Epithelial cell of proximal tubule (primary cell): ENCODE data around the gene NUDT8. TPM values are rescaled to one million over a fixed set of nuclear protein-coding genes. Genes with fewer than 3 reads are reported as not detected.
"Not testable (repeated sequence)": the region's sequence is repeated elsewhere in the genome, so short reads cannot be mapped to it uniquely, and the experiment has no call there.

Source experiments
- DNase-seq: peaks from one replicate; pipeline ENCODE4 v3.0.0-alpha.2; 2011; ENCODE audit warnings: low read depth
- H3K4me3 ChIP-seq: 2 replicates; pipeline ENCODE4 v1.5.1; 2011; ENCODE audit warnings: low read depth, mild to moderate bottlenecking, low read length
- total RNA-seq: library from RNA; depleted of rRNA; stranded (reverse); fragments of >200 nt; gene quantifications from 2 replicates; pipeline ENCODE4 v1.2.3, GENCODE V29; 2015
- TF ChIP-seq, protein P1 (sequence below): conservative IDR thresholded peaks from 2 replicates; pipeline ENCODE4 v1.5.1; 2012; ENCODE audit warnings: low read depth, mild to moderate bottlenecking, low read length

The NUDT8 gene
- total RNA-seq, 1 donor from 2014 or later: 29.3 TPM

DNA sequence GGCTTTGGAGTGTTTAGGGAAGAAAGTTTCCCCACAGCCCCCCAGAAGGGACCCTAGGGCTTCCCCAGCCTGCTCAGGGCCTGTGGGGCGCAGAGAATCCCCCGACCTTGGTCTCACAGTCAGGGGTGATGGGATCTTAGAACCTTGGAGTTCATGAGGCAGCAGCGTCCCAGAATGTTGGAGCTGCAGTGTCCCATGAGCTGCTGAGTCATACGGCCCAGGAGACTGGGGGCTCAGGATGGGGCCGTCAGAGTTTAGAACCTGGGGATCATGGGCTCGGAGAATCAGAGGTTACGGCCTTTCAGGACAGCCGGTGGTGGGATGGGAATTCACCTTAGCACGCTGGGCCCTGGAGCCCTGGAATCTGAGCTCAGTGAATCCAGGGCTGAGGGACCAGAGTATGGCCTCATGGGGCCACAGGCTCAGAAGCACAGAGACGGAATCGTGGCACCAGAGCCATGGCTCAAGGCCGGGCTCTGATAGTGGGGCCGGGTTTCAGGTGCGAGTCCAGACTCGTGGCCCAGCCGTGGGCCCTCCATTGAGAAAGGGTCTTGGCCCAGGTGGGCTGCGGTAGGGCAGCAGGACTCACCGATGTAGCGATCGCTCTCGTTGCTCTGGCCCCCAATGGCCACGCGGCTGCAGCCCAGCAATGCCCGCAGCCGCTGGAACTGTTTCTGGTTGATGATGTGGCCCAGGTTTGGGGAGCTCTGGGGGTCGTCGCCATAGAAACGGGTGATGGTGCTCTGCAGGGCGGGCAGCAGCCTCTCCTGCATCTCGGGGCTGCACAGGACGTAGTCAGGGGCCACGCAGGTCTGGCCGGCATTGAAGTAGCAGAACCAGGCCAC lies 35.2 kb upstream of the NUDT8 start:
- DNase-seq: no peak
- TF ChIP-seq, protein P1, sequence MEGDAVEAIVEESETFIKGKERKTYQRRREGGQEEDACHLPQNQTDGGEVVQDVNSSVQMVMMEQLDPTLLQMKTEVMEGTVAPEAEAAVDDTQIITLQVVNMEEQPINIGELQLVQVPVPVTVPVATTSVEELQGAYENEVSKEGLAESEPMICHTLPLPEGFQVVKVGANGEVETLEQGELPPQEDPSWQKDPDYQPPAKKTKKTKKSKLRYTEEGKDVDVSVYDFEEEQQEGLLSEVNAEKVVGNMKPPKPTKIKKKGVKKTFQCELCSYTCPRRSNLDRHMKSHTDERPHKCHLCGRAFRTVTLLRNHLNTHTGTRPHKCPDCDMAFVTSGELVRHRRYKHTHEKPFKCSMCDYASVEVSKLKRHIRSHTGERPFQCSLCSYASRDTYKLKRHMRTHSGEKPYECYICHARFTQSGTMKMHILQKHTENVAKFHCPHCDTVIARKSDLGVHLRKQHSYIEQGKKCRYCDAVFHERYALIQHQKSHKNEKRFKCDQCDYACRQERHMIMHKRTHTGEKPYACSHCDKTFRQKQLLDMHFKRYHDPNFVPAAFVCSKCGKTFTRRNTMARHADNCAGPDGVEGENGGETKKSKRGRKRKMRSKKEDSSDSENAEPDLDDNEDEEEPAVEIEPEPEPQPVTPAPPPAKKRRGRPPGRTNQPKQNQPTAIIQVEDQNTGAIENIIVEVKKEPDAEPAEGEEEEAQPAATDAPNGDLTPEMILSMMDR: no peak
- H3K4me3 ChIP-seq: no peak overlapping the region

DNA sequence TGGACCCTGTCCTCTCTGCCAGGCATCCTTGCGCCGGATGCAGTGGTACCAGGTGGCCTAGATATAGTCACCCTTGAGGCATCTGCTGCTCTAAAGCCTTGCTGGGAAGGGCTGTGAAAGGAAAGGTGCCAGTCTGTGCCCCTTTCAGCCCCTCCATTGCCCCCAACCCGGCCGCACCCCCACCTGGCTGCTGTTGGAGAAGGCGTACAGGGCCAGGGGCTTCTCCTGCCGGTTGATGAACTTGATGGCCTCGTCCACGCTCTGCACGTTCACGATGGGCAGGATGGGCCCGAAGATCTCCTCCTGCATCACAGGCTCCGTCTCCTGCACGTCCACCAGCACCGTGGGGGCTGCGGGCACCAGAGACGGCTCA lies 34.5 kb upstream of the NUDT8 start:
- DNase-seq: no peak
- H3K4me3 ChIP-seq: no peak overlapping the region
- TF ChIP-seq, protein P1: no peak

DNA sequence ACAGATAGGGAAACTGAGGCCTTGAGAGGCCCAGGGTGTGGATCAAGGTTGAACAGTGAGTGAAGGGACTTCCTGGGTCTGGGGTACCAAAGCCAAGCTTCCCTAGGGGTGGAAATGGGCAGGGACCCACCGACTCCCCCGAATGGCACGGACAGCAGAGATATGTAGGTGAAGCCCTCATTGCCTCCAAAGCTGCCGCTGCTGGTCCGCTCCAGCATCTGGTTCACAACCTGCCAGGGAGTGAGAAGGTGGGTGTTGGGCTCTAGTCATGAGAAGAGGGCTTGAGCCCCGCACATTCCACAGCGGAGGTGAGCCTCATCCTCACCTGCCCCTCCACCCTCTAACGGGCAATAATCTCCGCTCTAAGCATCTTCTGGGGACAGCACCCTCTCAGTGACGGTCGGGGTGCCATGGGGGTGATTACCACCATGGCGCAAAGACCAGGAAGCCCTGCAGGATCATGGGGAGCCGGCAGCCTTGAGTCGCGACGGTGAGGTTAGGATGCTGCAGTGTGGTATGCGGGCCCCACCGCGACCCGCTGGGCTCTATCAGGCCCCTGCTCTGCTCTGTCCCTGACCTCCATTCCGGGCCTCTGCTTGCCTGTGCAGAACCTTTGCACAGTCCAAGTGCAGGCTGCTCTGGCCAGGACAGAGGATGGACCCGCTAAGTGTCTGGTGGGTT lies 33.9 kb upstream of the NUDT8 start:
- no peak overlapping the region for H3K4me3 ChIP-seq
- TF ChIP-seq, protein P1: no peak
- DNase-seq: no peak

- H3K4me3 ChIP-seq: no peak overlapping the region
- TF ChIP-seq, protein P1: no peak
- no peak for DNase-seq
Observed at GRCh38 chr11:67662835-67663531, 33.2 kb upstream of the NUDT8 start.

DNA sequence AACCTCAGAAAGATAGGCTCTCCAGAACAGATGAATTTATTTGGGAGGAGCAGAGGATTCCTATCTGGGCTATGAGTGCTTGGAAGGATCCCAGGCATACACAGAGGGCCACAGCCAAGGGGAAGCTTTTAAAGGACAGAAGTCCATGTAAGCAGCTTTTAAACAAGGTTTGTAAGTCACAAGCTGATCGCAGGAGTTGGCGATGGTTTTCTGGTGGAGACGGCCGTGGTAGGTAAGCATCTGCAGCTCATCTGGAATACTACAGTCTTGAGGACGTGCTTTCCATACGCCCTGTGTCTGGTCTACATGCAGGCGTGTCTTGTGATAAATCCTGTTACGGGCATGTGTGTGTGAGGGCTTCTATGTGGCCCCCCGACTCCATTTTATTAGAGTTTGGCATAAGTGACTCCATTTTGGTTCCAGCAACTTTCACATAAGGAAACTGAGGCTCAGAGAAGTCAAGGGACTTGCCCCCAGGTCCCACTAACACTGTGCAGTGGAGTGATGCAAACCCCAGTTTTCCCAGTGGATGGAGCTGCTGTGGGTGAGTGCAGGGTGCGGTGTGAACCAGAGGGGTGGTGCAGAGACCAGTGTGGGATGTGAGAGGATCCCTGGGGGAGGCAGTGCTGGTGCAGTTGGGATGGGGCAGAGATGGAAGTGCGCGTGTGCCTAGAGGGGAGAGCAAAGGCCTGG lies 32.6 kb upstream of the NUDT8 start:
- no peak overlapping the region for H3K4me3 ChIP-seq
- TF ChIP-seq, protein P1: no peak
- DNase-seq: no peak

DNA sequence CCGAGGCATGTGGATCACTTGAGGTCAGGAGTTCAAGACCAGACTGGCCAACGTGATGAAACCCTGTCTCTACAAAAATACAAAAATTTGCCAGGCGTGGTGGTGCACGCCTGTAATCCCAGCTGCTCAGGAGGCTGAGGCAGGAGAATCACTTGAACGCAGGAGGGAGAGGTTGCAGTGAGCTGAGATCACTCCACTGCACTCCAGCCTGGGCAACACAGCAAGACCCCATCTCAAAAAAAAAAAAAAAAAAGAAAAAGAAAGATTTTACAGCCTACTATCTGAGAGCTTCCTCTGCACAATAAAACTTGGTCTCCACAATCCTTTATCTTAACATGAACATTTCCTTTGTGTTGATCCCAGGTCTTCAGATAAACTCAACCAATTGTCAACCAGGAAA lies 31.0 kb upstream of the NUDT8 start:
- not testable (repeated sequence) for DNase-seq, H3K4me3 ChIP-seq

- H3K4me3 ChIP-seq, DNase-seq: not testable (repeated sequence)
Observed at GRCh38 chr11:67659651-67660165, 30.0 kb upstream of the NUDT8 start.
